ENCODE measurements around the gene EPHB2. TPM values are rescaled to one million over a fixed set of nuclear protein-coding genes. Genes with fewer than 3 reads are reported as not detected.
"Not testable (repeated sequence)": the region's sequence is repeated elsewhere in the genome, so short reads cannot be mapped to it uniquely, and the experiment has no call there.

The EPHB2 gene
- total and polyA plus RNA-seq, 2 donors from 2014 or later: 3.0 to 9.5 TPM

- no peak overlapping the region for H3K9ac ChIP-seq (ENCODE audit: low read length in 3 of 3)
Measured at GRCh38 chr1:22674410-22674749, 36.3 kb upstream of the EPHB2 start.

GRCh38 chr1:22676151-22676550 is 34.5 kb upstream of the EPHB2 start:
- H3K36me3 ChIP-seq (ENCODE audit: control insufficient read depth in 2 of 3, insufficient read depth in 3 of 3, low read length in 3 of 3); H3K4me3 ChIP-seq (ENCODE audit: low read length in 3 of 3); H3K4me1 ChIP-seq (ENCODE audit: control insufficient read depth in 2 of 3, insufficient read depth in 2 of 3, low read depth in 1 of 3, low read length in 3 of 3); intact Hi-C loops (cut with DNase I); H3K27ac ChIP-seq (ENCODE audit: low read depth in 2 of 2, low read length in 2 of 2); FAIRE-seq; H3K9ac ChIP-seq (ENCODE audit: low read length in 3 of 3); H3K27me3 ChIP-seq (ENCODE audit: control insufficient read depth, insufficient read depth, low read length); H3K9me3 ChIP-seq (ENCODE audit: control insufficient read depth in 2 of 3, insufficient read depth in 1 of 3, low read length in 3 of 3); DNase-seq: not testable (repeated sequence)

More at GRCh38 chr1:22674410-22674749, 36.3 kb upstream of the EPHB2 start:
- DNase-seq: no peak
- H3K9me3 ChIP-seq (ENCODE audit: control insufficient read depth in 2 of 3, insufficient read depth in 1 of 3, low read length in 3 of 3): no peaks in the 10 kb centered on the region
- intact Hi-C loops (cut with DNase I): no loop called here
- H3K36me3 ChIP-seq (ENCODE audit: control insufficient read depth in 2 of 3, insufficient read depth in 3 of 3, low read length in 3 of 3): no peaks in the 10 kb centered on the region
- no peaks in the 10 kb centered on the region for H3K27me3 ChIP-seq (ENCODE audit: control insufficient read depth, insufficient read depth, low read length)
- H3K27ac ChIP-seq (ENCODE audit: low read depth in 2 of 2, low read length in 2 of 2): no peak overlapping the region
- no peak for TF ChIP-seq CTCF (IDR thresholded peaks at IDR 0.05; ENCODE audit: borderline replicate concordance, extremely low read depth, insufficient read depth)
- FAIRE-seq: no peak
- H3K4me3 ChIP-seq (ENCODE audit: low read length in 3 of 3): no peak overlapping the region
- H3K4me1 ChIP-seq (ENCODE audit: control insufficient read depth in 2 of 3, insufficient read depth in 2 of 3, low read depth in 1 of 3, low read length in 3 of 3): no peaks in the 10 kb centered on the region

GRCh38 chr1:22676916-22677583 is 33.6 kb upstream of the EPHB2 start:
- H3K27me3 ChIP-seq (ENCODE audit: control insufficient read depth, insufficient read depth, low read length): no peaks in the 10 kb centered on the region
- no peaks in the 10 kb centered on the region for H3K36me3 ChIP-seq (ENCODE audit: control insufficient read depth in 2 of 3, insufficient read depth in 3 of 3, low read length in 3 of 3)
- H3K9ac ChIP-seq (ENCODE audit: low read length in 3 of 3): no peak overlapping the region
- intact Hi-C loops (cut with DNase I): no loop called here
- no peaks in the 10 kb centered on the region for H3K4me1 ChIP-seq (ENCODE audit: control insufficient read depth in 2 of 3, insufficient read depth in 2 of 3, low read depth in 1 of 3, low read length in 3 of 3)
- no peak for TF ChIP-seq CTCF (IDR thresholded peaks at IDR 0.05; ENCODE audit: borderline replicate concordance, extremely low read depth, insufficient read depth)
- H3K4me3 ChIP-seq (ENCODE audit: low read length in 3 of 3): no peak overlapping the region
- DNase-seq (no peak), FAIRE-seq (no peak)
- H3K27ac ChIP-seq (ENCODE audit: low read depth in 2 of 2, low read length in 2 of 2): no peak overlapping the region
- no peaks in the 10 kb centered on the region for H3K9me3 ChIP-seq (ENCODE audit: control insufficient read depth in 2 of 3, insufficient read depth in 1 of 3, low read length in 3 of 3)

GRCh38 chr1:22677931-22678896 is 32.4 kb upstream of the EPHB2 start:
- no peaks in the 10 kb centered on the region for H3K4me1 ChIP-seq (ENCODE audit: control insufficient read depth in 2 of 3, insufficient read depth in 2 of 3, low read depth in 1 of 3, low read length in 3 of 3)
- no peak overlapping the region for H3K4me3 ChIP-seq (ENCODE audit: low read length in 3 of 3)
- intact Hi-C loops (cut with DNase I): no loop called here
- H3K27ac ChIP-seq (ENCODE audit: low read depth in 2 of 2, low read length in 2 of 2): no peak overlapping the region
- no peaks in the 10 kb centered on the region for H3K36me3 ChIP-seq (ENCODE audit: control insufficient read depth in 2 of 3, insufficient read depth in 3 of 3, low read length in 3 of 3)
- DNase-seq: no peak
- H3K9ac ChIP-seq (ENCODE audit: low read length in 3 of 3): no peak overlapping the region
- no peak for TF ChIP-seq CTCF (IDR thresholded peaks at IDR 0.05; ENCODE audit: borderline replicate concordance, extremely low read depth, insufficient read depth)
- no peaks in the 10 kb centered on the region for H3K27me3 ChIP-seq (ENCODE audit: control insufficient read depth, insufficient read depth, low read length)
- H3K9me3 ChIP-seq (ENCODE audit: control insufficient read depth in 2 of 3, insufficient read depth in 1 of 3, low read length in 3 of 3): no peaks in the 10 kb centered on the region
- FAIRE-seq: no peak

Measured in kidney (tissue), 14 donors.